ENCODE data around the gene MRAP2.
"Not testable (repeated sequence)": the region's sequence is repeated elsewhere in the genome, so short reads cannot be mapped to it uniquely, and the experiment has no call there.

Gene MRAP2

GRCh38 chr6:84062519-84063154, 29.1 kb downstream of the MRAP2 start:
- TF ChIP-seq, protein P1, sequence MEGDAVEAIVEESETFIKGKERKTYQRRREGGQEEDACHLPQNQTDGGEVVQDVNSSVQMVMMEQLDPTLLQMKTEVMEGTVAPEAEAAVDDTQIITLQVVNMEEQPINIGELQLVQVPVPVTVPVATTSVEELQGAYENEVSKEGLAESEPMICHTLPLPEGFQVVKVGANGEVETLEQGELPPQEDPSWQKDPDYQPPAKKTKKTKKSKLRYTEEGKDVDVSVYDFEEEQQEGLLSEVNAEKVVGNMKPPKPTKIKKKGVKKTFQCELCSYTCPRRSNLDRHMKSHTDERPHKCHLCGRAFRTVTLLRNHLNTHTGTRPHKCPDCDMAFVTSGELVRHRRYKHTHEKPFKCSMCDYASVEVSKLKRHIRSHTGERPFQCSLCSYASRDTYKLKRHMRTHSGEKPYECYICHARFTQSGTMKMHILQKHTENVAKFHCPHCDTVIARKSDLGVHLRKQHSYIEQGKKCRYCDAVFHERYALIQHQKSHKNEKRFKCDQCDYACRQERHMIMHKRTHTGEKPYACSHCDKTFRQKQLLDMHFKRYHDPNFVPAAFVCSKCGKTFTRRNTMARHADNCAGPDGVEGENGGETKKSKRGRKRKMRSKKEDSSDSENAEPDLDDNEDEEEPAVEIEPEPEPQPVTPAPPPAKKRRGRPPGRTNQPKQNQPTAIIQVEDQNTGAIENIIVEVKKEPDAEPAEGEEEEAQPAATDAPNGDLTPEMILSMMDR (IDR thresholded peaks at IDR 0.05; ENCODE audit: extremely low read depth, missing control alignments): no peak
- no peak for DNase-seq (ENCODE audit: low spot score)

DNA sequence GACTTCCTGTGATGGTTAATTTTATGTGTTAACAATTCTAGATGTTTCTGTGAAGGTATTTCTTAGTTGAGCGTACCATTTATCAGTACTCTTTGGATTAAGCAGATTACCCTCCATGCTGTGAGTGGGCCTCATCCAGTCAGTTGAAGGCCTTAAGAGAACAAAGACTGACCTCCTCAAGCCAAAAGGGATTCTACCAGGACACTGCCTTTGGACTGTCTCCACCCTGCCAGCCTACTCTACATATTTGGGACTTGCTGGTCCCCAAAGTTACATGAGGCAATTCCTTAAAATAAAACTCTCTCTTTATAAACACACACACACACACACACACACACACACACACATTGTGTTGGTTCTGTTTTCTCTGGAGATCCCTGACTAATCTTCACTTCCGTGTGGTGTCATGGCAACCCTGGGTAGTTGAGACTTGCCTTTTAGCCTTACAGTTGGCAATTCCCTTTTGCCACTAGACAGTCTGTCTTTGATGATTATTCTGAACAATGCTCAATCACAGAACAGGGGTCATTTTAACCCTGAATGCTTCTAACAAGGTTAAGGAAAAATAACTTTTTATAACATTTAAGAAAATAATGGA, 32.2 kb downstream of the MRAP2 start:
- DNase-seq (ENCODE audit: low spot score): no peak
- TF ChIP-seq, protein P1 (IDR thresholded peaks at IDR 0.05; ENCODE audit: extremely low read depth, missing control alignments): no peak

DNA sequence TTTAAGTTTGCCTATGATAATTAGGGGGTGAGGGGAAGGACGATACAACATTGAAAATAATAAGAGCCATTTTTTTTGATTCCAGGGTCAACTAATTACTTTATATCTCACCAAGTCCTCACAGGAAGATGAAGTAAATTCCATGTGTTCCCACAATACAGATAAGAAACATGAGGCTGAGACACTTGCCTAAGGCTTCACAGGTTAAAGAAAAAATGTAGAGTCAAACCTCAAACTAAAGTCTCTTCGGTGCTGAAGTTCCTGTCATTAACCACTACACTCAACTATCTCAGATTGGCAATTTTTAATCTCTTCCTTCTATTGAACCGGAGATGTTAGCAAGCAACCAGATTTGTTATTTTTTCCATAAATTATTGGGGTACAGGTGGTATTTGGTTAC, 33.0 kb downstream of the MRAP2 start:
- DNase-seq (ENCODE audit: low spot score): no peak
- TF ChIP-seq, protein P1 (IDR thresholded peaks at IDR 0.05; ENCODE audit: extremely low read depth, missing control alignments): no peak

GRCh38 chr6:84068873-84069272, 35.3 kb downstream of the MRAP2 start:
- not testable (repeated sequence) for DNase-seq (ENCODE audit: low spot score)

DNA sequence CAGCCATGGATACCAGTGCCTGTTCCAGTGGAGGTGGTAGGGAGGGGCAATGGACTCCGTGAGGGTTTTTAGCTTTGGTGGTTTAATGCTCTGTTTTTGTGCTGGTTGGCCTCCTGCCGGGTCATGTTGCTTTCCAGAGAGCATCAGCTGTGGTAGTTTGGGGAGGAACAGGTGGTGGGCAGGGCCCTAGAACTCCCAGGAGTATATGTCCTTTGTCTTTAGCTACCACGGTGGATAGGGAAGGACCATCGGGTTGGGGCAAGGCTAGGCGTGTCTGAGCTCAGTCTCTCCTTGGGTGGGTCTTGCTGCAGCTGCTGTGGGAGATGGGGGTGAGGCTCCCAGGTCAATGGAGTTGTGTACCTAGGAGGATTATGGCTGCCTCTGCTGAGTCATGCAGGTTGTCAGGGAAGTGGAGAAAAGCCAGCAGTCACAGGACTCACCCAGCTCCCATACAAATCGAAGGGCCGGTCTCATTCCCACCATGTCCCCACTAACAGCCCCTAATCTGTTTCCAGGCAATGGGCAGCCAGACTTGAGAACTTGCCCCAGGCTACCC, 38.9 kb downstream of the MRAP2 start:
- DNase-seq (ENCODE audit: low spot score): no peak
- TF ChIP-seq, protein P1 (IDR thresholded peaks at IDR 0.05; ENCODE audit: extremely low read depth, missing control alignments): no peak

DNA sequence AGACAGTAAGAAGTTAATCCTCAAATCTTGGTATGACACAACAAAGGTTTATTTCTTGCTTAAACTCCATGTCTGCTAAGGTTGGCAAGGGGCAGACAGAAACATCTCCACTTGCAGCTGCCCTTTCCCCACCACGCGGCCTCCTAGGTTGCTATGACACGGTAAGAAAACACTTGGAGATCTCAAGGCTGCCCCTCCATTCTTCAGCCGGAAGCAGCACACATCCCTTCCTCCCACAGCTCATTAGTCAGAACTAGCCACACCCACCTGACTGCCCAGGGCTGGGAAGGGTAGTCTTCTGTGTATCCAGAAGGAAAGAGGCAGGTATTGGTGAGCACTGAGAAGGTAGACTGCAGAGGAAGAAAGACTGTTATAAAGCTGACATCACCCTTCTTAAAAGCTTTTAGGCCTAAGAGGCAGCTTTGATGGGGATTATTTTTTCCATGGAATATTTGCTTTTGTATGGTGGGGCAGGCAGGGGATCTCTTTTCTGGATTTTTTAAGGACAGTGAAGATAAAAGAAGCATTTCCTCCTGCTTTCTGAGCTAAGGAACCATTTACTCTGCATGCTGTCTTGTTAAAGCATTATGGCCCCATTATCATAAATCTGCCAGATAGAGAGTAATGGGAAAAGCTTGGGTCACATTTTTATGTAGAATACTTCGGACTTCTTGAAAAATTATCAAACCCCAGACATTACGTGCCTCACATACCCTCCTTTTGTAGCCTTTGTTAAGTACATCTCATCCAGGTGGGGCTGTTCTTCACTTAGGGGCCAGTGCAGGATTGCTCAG, 41.6 kb downstream of the MRAP2 start:
- DNase-seq (ENCODE audit: low spot score): no peak
- TF ChIP-seq, protein P1 (IDR thresholded peaks at IDR 0.05; ENCODE audit: extremely low read depth, missing control alignments): no peak

- TF ChIP-seq, protein P1 (IDR thresholded peaks at IDR 0.05; ENCODE audit: extremely low read depth, missing control alignments): no peak
- no peak for DNase-seq (ENCODE audit: low spot score)
These were observed 44.1 kb downstream of the MRAP2 start for GRCh38 chr6:84077645-84078044.

Data from GM20000 (cell line).